A549 (cell line): ENCODE results near the gene HAO2. TPM values are rescaled to one million over a fixed set of nuclear protein-coding genes. Genes with fewer than 3 reads are reported as not detected.

Source experiments
- ATAC-seq, 2 experiments: fragments of 200-7000 bp in 1 of 2; fragments of >200 bp in 1 of 2; cut with Nextera tagmentation in 1 of 2; cut with Tn5 transposase in 1 of 2; 3 replicates each; pipeline versions ENCODE4 v1.8.0 to v1.9.1; 2018 to 2020; ENCODE audit warnings: mild to moderate bottlenecking in 1 of 2, moderate library complexity in 1 of 2
- CTCF ChIA-PET: fragments of 300-600 bp; sonication (Branson Sonifier 250); formaldehyde crosslinking; extraction: SDS; loops from one replicate; lab custom pipeline; 2021; ENCODE audit warnings: antibody characterized with exemption, inconsistent platforms; lab: Yijun Ruan, JAX
- POLR2A ChIA-PET: fragments of 350-600 bp; formaldehyde crosslinking; extraction: SDS; loops from one replicate; lab custom pipeline; 2021; ENCODE audit warnings: antibody characterized with exemption, inconsistent platforms; lab: Yijun Ruan, JAX
- DNase-seq, 2 experiments: peaks; one replicate each; pipeline versions ENCODE4 v3.0.0 to v3.0.0-alpha.2; 2011 to 2016; ENCODE audit warnings: low read depth in 1 of 2, low spot score in 1 of 2
- FAIRE-seq: peaks from 2 replicates; lab custom pipeline; 2011; peaks lifted over from hg19 to GRCh38; lab: Jason Lieb, UNC
- H3K27ac ChIP-seq, 2 experiments: fragments of >200 bp; sonication (Bioruptor Twin); formaldehyde crosslinking; 3 replicates each; pipeline ENCODE4 v1.5.1; 2016 to 2017
- H3K4me1 ChIP-seq: fragments of >200 bp; sonication (Bioruptor Twin); formaldehyde crosslinking; 3 replicates; pipeline ENCODE4 v1.6.1; 2016
- H3K4me2 ChIP-seq: fragments of >200 bp; sonication (Bioruptor Twin); formaldehyde crosslinking; 3 replicates; pipeline ENCODE4 v1.6.1; 2016
- H3K4me3 ChIP-seq: fragments of >200 bp; sonication (Bioruptor Twin); formaldehyde crosslinking; 3 replicates; pipeline ENCODE4 v1.5.1; 2016
- H3K9me3 ChIP-seq: fragments of >200 bp; sonication (Bioruptor Twin); formaldehyde crosslinking; 3 replicates; pipeline ENCODE4 v1.6.1; 2016
- BHLHE40 ChIP-seq: IDR thresholded peaks from 2 replicates; pipeline ENCODE4 v1.6.1; 2012; ENCODE audit warnings: low read depth, low read length, inconsistent platforms
- CBX8 ChIP-seq: fragments of 200-600 bp; sonication (generic); IDR thresholded peaks from 2 replicates; pipeline ENCODE4 v1.6.1; 2016
- CHD2 ChIP-seq: fragments of 150-350 bp; IDR thresholded peaks from 2 replicates; pipeline ENCODE4 v1.6.1; 2014; ENCODE audit warnings: low read length; ENCODE audit not compliant: partially characterized antibody
- CHD4 ChIP-seq: fragments of 200-600 bp; sonication (generic); IDR thresholded peaks from 2 replicates; pipeline ENCODE4 v1.6.1; 2016; ENCODE audit warnings: antibody characterized with exemption, mild to moderate bottlenecking, borderline replicate concordance
- E2F6 ChIP-seq: IDR thresholded peaks from 2 replicates; pipeline ENCODE4 v1.6.1; 2012; ENCODE audit warnings: low read depth, borderline replicate concordance
- EHF ChIP-seq: fragments of 250-450 bp; sonication (Bioruptor Pico); IDR thresholded peaks from 2 replicates; pipeline ENCODE4 v1.5.0; 2020; ENCODE audit warnings: mild to moderate bottlenecking
- FOSB ChIP-seq: fragments of 250-450 bp; sonication (Bioruptor Pico); IDR thresholded peaks from 2 replicates; pipeline ENCODE4 v1.5.0; 2020; ENCODE audit warnings: mild to moderate bottlenecking, moderate library complexity
- FOXS1 ChIP-seq: fragments of 250-450 bp; sonication (Bioruptor Pico); IDR thresholded peaks from 2 replicates; pipeline ENCODE4 v1.5.0; 2020; ENCODE audit warnings: mild to moderate bottlenecking, moderate library complexity
- GATA3 ChIP-seq: IDR thresholded peaks from 2 replicates; pipeline ENCODE4 v1.6.1; 2012; ENCODE audit warnings: borderline replicate concordance
- HEYL ChIP-seq: fragments of 250-450 bp; sonication (Bioruptor Pico); IDR thresholded peaks from 2 replicates; pipeline ENCODE4 v1.8.0; 2021; ENCODE audit warnings: mild to moderate bottlenecking, moderate library complexity
- HOXA7 ChIP-seq: fragments of 250-450 bp; sonication (Bioruptor Pico); IDR thresholded peaks from 2 replicates; pipeline ENCODE4 v1.5.0; 2020; ENCODE audit warnings: mild to moderate bottlenecking, moderate library complexity
- HOXB13 ChIP-seq: fragments of 250-450 bp; sonication (Bioruptor Pico); IDR thresholded peaks from 2 replicates; pipeline ENCODE4 v1.5.0; 2020; ENCODE audit warnings: low read depth, mild to moderate bottlenecking, moderate library complexity
- HOXB5 ChIP-seq: fragments of 250-450 bp; sonication (Bioruptor Pico); IDR thresholded peaks from 2 replicates; pipeline ENCODE4 v1.5.0; 2020; ENCODE audit warnings: mild to moderate bottlenecking, moderate library complexity
- JUN ChIP-seq, 2 experiments: fragments of >200 bp; sonication (Bioruptor Twin); formaldehyde crosslinking; IDR thresholded peaks; 2 replicates in 1 of 2; 3 replicates in 1 of 2; pipeline ENCODE4 v1.6.1; 2016 to 2017
- KDM5A ChIP-seq: fragments of 200-600 bp; sonication (generic); IDR thresholded peaks from 2 replicates; pipeline ENCODE4 v1.6.1; 2016; ENCODE audit warnings: antibody characterized with exemption, mild to moderate bottlenecking
- MYC ChIP-seq: IDR thresholded peaks from 2 replicates; pipeline ENCODE4 v1.6.1; 2012; ENCODE audit warnings: mild to moderate bottlenecking, inconsistent platforms, low read length, improper control_type of control experiment, borderline replicate concordance
- NPAS2 ChIP-seq: fragments of 250-450 bp; sonication (Bioruptor Pico); IDR thresholded peaks from 2 replicates; pipeline ENCODE4 v1.8.0; 2022; ENCODE audit warnings: mild to moderate bottlenecking, moderate library complexity, borderline replicate concordance
- NR3C1 ChIP-seq: fragments of >200 bp; sonication (Bioruptor Twin); formaldehyde crosslinking; IDR thresholded peaks from 3 replicates; pipeline ENCODE4 v1.6.1; 2017
- POLR2A ChIP-seq: IDR thresholded peaks from 2 replicates; pipeline ENCODE4 v1.6.1; 2012; ENCODE audit warnings: mild to moderate bottlenecking, low read length
- RCOR1 ChIP-seq: fragments of 150-350 bp; IDR thresholded peaks from 2 replicates; pipeline ENCODE4 v1.6.1; 2014; ENCODE audit warnings: antibody characterized with exemption, low read length, low read depth
- REST ChIP-seq: fragments of 200-600 bp; sonication (generic); IDR thresholded peaks from 2 replicates; pipeline ENCODE4 v1.6.1; 2016; ENCODE audit warnings: antibody characterized with exemption, mild to moderate bottlenecking, moderate library complexity
- RFX5 ChIP-seq: fragments of 450-650 bp; IDR thresholded peaks from 2 replicates; pipeline ENCODE4 v1.7.1; 2014; ENCODE audit warnings: antibody characterized with exemption, mild to moderate bottlenecking, moderate library complexity
- RNF2 ChIP-seq: fragments of 200-600 bp; sonication (generic); IDR thresholded peaks from 2 replicates; pipeline ENCODE4 v1.6.1; 2016; ENCODE audit warnings: low read depth, mild to moderate bottlenecking, antibody characterized with exemption, moderate library complexity, borderline replicate concordance
- SMC3 ChIP-seq: fragments of >200 bp; sonication (Bioruptor Twin); formaldehyde crosslinking; IDR thresholded peaks from 3 replicates; pipeline ENCODE4 v1.6.1; 2018; ENCODE audit warnings: inconsistent platforms
- SREBF2 ChIP-seq: fragments of 450-650 bp; IDR thresholded peaks from 2 replicates; pipeline ENCODE4 v1.6.1; 2014; ENCODE audit warnings: mild to moderate bottlenecking, moderate library complexity
- ZC3H11A ChIP-seq: fragments of 450-650 bp; IDR thresholded peaks from 2 replicates; pipeline ENCODE4 v1.6.1; 2014; ENCODE audit warnings: antibody characterized with exemption, mild to moderate bottlenecking
- ZNF302 ChIP-seq: fragments of 250-450 bp; sonication (Bioruptor Pico); IDR thresholded peaks from 2 replicates; pipeline ENCODE4 v1.9.0; 2021; ENCODE audit warnings: inconsistent platforms, mild to moderate bottlenecking, moderate library complexity
- ZSCAN20 ChIP-seq: fragments of 250-450 bp; sonication (Bioruptor Pico); IDR thresholded peaks from 2 replicates; pipeline ENCODE4 v1.8.0; 2022; ENCODE audit warnings: mild to moderate bottlenecking, moderate library complexity
- WGBS: methylation state at CpG from one replicate; pipeline ENCODE4 v1.1.6; 2017; ENCODE audit errors: missing lambda C conversion rate; 5-methylcytosine and 5-hydroxymethylcytosine counted together
- polyA plus RNA-seq, 4 experiments: library from polyadenylated mRNA; depleted of rRNA in 3 of 4; stranded (reverse); fragments of >200 nt; fragmentation: RNase III in 1 of 4; extraction: RNeasy Plus Mini Kit Qiagen cat#74134 plus additional on column Dnase treatment in 1 of 4; gene quantifications; 2 replicates in 3 of 4; 3 replicates in 1 of 4; pipeline ENCODE4 v1.2.3, GENCODE V29; 2011 to 2017
- TF ChIP-seq, protein P1 (sequence below): fragments of 250-450 bp; sonication (Bioruptor Pico); IDR thresholded peaks from 2 replicates; pipeline ENCODE4 v1.5.0; 2020; ENCODE audit warnings: low read depth, mild to moderate bottlenecking, moderate library complexity
- TF ChIP-seq, protein P2 (sequence below): fragments of >200 bp; sonication (Bioruptor Twin); formaldehyde crosslinking; IDR thresholded peaks from 2 replicates; pipeline ENCODE4 v1.6.1; 2016
- TF ChIP-seq, protein P3 (sequence below): fragments of 150-350 bp; IDR thresholded peaks from 2 replicates; pipeline ENCODE4 v1.6.1; 2014; ENCODE audit warnings: low read depth, mild to moderate bottlenecking, low read length

Gene HAO2
- polyA plus RNA-seq, 2 of the 4 experiments (the other 2 are of a cell fraction), result 0.05 to 0.10 TPM

DNA sequence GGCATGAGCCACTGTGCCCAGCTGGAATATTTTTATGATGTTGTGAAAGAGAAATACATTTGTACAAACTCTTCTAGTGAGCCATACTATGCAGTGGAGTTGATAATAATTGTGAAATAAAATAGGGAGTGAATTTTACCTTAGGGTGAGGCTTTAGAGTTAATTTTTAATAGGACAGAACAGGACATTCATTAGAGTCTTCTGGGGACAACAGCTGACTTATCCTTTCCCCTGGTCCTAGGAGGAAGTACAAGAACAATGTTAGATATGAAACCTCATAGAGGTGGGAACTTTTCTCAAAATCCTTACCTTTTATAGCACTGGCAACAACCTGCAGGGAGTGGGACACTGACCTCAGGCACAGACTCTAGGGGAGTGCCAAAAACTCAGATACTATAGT, 21.9 kb downstream of the HAO2 start:
- TF ChIP-seq RFX5 (no peak), ZNF302 (no peak), E2F6 (no peak), POLR2A (no peak), HOXB5 (CRISPR knock-in tag) (no peak), NPAS2 (CRISPR knock-in tag) (no peak), RCOR1 (no peak), NR3C1 (no peak), HEYL (CRISPR knock-in tag) (no peak), CBX8 (no peak)
- TF ChIP-seq, protein P1, sequence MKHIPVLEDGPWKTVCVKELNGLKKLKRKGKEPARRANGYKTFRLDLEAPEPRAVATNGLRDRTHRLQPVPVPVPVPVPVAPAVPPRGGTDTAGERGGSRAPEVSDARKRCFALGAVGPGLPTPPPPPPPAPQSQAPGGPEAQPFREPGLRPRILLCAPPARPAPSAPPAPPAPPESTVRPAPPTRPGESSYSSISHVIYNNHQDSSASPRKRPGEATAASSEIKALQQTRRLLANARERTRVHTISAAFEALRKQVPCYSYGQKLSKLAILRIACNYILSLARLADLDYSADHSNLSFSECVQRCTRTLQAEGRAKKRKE (CRISPR knock-in tag), result no peak
- TF ChIP-seq, protein P2, sequence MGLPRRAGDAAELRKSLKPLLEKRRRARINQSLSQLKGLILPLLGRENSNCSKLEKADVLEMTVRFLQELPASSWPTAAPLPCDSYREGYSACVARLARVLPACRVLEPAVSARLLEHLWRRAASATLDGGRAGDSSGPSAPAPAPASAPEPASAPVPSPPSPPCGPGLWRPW, result no peak
- ChIA-PET POLR2A (no interaction called here), CTCF (no interaction called here)
- no peaks in the 10 kb centered on the region for H3K9me3 ChIP-seq
- H3K4me2 ChIP-seq, result no peak overlapping the region
- H3K4me1 ChIP-seq, result no peaks in the 10 kb centered on the region
- no peak overlapping the region for H3K27ac ChIP-seq
- DNase-seq, result no peak
- ATAC-seq, result no peak
- FAIRE-seq, result no peak
- H3K4me3 ChIP-seq, result no peak overlapping the region

DNA sequence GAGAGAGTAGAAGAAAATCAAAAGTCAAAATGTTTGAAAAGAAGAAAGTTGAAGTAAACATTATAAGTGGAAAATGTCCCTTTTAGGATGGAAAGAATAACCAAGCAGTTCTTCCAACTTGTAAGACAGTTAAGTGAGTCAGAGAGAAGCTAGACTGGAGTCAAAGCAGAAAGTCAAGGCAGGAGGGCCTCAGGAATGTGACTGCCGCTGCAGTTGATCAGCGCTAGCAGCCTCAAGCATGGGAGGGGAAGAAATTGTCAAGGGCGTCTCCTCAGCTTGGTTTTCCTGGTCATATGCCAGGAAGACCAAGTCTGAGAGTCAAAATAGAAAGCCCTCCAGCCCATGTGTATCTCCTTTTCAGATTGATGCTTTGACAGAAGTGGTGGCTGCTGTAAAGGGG, 23.2 kb downstream of the HAO2 start:
- POLR2A ChIA-PET, result no interaction called here
- Histone ChIP-seq H3K4me2 (no peak overlapping the region), H3K4me3 (no peak overlapping the region), H3K9me3 (no peaks in the 10 kb centered on the region), H3K27ac (no peak overlapping the region), H3K4me1 (no peaks in the 10 kb centered on the region)
- FAIRE-seq (no peak), DNase-seq (no peak), ATAC-seq (no peak)
- WGBS, result 47% methylated on average over 3 of the region's 3 CpGs
- TF ChIP-seq FOSB, result no peak
- TF ChIP-seq ZSCAN20 (CRISPR knock-in tag), result no peak
- TF ChIP-seq BHLHE40, result no peak
- TF ChIP-seq RNF2, result no peak
- no peak for TF ChIP-seq SMC3
- CTCF ChIA-PET, result no interaction called here

GRCh38 chr1:119394085-119394484, 25.5 kb downstream of the HAO2 start:
- H3K4me2 ChIP-seq, result no peak overlapping the region
- FAIRE-seq (no peak), DNase-seq (no peak), ATAC-seq (no peak)
- no peak overlapping the region for H3K27ac ChIP-seq
- CTCF ChIA-PET, result no interaction called here
- H3K9me3 ChIP-seq, result no peaks in the 10 kb centered on the region
- POLR2A ChIA-PET, result no interaction called here
- no peaks in the 10 kb centered on the region for H3K4me1 ChIP-seq
- WGBS, result 55% methylated on average over 1 of the region's 1 CpG
- no peak overlapping the region for H3K4me3 ChIP-seq
- TF ChIP-seq HOXB13, result no peak
- no peak for TF ChIP-seq HOXA7 (CRISPR knock-in tag)
- no peak for TF ChIP-seq CHD4
- no peak for TF ChIP-seq CHD2
- TF ChIP-seq FOXS1 (CRISPR knock-in tag), result no peak
- no peak for TF ChIP-seq SREBF2
- TF ChIP-seq, protein P1 (CRISPR knock-in tag), result no peak
- no peak for TF ChIP-seq MYC
- no peak for TF ChIP-seq RNF2
- TF ChIP-seq ZSCAN20 (CRISPR knock-in tag), result no peak
- no peak for TF ChIP-seq JUN (IDR thresholded peaks at IDR 0.05)
- TF ChIP-seq EHF (CRISPR knock-in tag), result no peak
- no peak for TF ChIP-seq GATA3
- TF ChIP-seq ZC3H11A, result no peak
- no peak for TF ChIP-seq KDM5A
- TF ChIP-seq REST, result no peak
- TF ChIP-seq, protein P3, sequence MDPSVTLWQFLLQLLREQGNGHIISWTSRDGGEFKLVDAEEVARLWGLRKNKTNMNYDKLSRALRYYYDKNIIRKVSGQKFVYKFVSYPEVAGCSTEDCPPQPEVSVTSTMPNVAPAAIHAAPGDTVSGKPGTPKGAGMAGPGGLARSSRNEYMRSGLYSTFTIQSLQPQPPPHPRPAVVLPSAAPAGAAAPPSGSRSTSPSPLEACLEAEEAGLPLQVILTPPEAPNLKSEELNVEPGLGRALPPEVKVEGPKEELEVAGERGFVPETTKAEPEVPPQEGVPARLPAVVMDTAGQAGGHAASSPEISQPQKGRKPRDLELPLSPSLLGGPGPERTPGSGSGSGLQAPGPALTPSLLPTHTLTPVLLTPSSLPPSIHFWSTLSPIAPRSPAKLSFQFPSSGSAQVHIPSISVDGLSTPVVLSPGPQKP, result no peak
